Gastrocnemius medialis (tissue), 4 donors: Measurements from ENCODE around the gene PCDHA3.

Experiments
- POLR2A ChIP-seq, 2 donors: fragments of 450-650 bp; IDR thresholded peaks; one replicate each; pipeline ENCODE4 v1.6.1; 2017; ENCODE audit warnings: antibody characterized with exemption in 2 of 2, mild to moderate bottlenecking in 2 of 2, moderate library complexity in 2 of 2
- TF ChIP-seq, protein P1 (sequence below), 5 experiments: fragments of 450-650 bp in 3 of 5; fragments of 200-600 bp in 2 of 5; sonication (generic) in 2 of 5; IDR thresholded peaks in 4 of 5; conservative IDR thresholded peaks in 1 of 5; 1 replicate in 4 of 5; 2 replicates in 1 of 5; pipeline ENCODE4 v1.5.1; 2016 to 2019; ENCODE audit warnings: antibody characterized with exemption in 5 of 5, mild to moderate bottlenecking in 3 of 5, moderate library complexity in 3 of 5

DNA sequence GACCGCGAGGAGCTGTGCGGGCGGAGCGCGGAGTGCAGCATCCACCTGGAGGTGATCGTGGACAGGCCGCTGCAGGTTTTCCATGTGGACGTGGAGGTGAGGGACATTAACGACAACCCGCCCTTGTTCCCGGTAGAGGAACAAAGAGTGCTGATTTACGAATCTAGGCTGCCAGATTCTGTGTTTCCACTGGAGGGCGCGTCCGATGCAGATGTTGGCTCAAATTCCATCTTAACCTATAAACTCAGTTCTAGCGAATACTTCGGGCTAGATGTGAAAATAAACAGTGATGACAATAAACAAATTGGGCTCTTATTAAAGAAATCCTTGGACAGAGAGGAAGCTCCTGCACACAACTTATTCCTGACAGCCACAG is 27.5 kb downstream of the PCDHA3 start:
- TF ChIP-seq, protein P1, sequence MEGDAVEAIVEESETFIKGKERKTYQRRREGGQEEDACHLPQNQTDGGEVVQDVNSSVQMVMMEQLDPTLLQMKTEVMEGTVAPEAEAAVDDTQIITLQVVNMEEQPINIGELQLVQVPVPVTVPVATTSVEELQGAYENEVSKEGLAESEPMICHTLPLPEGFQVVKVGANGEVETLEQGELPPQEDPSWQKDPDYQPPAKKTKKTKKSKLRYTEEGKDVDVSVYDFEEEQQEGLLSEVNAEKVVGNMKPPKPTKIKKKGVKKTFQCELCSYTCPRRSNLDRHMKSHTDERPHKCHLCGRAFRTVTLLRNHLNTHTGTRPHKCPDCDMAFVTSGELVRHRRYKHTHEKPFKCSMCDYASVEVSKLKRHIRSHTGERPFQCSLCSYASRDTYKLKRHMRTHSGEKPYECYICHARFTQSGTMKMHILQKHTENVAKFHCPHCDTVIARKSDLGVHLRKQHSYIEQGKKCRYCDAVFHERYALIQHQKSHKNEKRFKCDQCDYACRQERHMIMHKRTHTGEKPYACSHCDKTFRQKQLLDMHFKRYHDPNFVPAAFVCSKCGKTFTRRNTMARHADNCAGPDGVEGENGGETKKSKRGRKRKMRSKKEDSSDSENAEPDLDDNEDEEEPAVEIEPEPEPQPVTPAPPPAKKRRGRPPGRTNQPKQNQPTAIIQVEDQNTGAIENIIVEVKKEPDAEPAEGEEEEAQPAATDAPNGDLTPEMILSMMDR (IDR thresholded peaks at IDR 0.05 in 4 of 5, conservative IDR thresholded peaks at IDR 0.05 in 1 of 5): no peak
- no peak for TF ChIP-seq POLR2A (IDR thresholded peaks at IDR 0.05)
